Stimulated activated CD8-positive, alpha-beta memory T cell treated with anti-CD3 and anti-CD28 coated beads, Interleukin-15, amount 100 ng/mL, for 1 hour (primary cell): ENCODE measurements around the gene KDM3A.

Source experiments
- DNase-seq: peaks from one replicate; pipeline ENCODE4 v3.0.0-alpha.2; 2020; ENCODE audit warnings: low read depth

Gene KDM3A

DNA sequence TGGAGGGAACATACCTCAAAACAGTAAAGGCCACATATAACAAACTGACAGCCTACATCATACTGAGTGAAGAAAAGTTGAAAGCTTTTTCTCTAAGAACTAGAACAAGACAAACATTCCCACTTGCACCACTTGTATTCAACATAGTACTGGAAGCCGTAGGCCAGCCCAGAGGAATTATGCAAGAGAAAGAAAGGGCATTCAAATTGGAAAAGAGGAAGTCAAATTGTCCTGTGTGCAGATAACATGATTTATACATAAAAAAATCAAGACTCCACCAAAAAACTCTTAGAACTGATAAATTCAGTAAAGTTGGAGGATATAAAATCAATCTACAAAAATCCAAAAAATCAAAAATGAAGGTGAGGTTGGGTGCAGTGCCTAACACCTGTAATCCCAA, 8.0 kb upstream of the KDM3A start:
- no peak for DNase-seq

DNA sequence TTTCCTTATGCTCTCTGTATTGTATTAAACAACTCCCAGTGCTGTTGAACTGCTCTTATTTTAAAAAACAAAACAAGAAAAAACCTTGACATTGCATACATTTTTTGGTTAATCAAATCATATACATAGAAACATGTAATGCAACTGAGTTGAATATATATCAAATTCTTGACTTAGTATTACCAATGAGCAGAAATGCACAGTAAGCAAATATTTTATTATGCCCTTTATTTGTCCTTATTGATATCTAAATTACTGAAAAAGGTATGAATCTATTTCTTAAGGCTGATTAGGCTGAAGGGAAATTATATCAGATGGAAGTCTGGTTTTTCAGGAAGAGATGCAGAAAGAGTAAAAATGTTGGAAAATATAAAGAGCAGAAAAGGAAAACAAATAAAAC, 6.9 kb upstream of the KDM3A start:
- no peak for DNase-seq

DNA sequence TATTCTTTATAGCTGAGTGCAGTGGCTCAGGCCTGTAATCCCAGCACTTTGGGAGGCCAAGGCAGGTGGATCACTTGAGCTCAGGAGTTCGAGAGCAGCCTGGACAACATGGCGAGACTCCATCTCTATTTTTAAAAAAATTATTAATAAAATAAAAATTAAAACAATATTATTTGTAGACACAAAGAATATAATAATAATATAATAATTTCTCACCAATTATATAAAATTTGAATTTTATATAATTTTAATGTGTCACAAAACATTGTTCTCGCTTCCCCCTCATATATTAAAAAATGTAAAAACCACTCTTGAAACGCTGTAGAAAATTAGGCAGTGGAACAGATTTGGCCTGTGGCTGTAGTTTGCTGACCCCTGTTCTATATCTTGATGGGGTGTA, 5.6 kb upstream of the KDM3A start:
- DNase-seq, result no peak

DNA sequence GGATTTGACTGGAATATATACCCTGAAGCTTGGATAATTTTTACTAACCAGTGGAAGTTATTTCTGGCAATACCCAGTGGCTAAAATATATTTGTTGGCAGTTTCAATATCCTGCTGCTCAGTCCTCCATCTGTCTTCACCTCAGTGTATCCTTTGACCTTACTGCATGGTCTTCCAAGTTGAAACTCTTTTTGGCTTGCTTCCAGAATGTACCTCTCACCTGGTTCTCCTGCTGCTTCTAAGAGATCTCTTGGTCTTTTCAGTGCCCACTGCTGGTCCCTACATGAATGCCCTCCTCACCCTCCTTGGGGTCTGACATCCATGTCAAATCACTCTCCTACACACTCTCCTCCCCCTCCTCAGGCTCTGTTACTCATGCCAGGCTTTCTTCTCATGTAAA, 4.8 kb upstream of the KDM3A start:
- no peak for DNase-seq

DNA sequence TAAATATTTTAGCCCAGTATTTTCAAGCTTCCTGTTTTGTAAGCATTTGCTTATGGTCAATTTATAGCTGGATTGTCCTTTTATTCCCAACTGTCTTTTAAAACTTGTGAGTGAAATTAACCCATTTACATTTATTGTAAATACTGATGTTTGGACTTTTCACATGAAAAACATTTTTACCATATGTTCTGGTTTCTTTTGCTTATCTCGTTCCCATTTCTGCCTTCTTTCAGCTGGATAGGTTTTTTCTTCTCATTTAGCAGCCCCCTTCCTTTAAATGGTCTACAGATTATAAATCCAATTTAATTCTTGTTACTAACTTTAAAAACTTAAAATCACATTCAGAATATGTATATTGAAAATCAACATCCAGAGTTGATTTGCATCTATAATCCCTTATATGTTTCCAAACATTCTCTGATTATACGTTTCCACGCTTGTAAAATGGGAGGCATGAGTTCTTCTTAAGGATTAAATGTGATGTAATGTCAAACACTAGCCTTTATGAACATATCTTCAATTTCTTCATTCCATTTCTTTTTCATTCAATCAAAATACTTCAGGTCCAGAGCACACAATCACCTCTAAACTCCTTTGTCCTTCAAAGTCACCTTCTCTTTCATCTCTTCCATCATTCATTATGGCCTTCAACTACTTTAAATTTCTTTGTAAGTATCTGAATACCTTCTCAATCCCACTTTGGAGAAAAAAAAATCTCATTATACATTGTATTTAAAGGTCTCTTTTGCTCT, 1.1 kb upstream of the KDM3A start:
- no peak for DNase-seq

DNA sequence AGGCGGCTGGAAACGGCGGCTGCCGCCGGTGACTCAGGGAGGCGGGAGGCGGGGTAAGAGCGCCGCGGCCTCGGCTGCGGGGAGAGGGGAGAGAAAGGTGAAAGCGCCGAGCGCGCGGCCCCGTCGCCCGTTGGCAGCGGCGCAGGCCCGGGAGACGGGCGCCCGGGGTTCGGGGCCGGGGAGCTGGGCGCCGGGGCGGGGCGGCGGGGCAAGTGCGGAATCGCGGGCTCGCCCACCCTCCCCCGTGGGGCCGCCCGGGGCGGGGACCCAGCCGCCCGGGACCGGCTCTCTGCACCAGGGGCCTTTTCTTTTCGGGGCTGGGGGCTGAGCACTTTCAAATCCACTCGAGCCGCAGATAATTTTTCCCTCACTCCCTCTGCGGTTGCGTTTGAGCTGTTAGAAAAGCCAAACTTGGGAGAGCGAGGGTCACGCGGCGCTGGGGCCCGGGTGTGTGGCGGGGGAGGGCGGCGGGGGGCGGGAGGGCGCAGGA, 266 bp downstream of the KDM3A start:
- DNase-seq, result peak; percentile 10

DNA sequence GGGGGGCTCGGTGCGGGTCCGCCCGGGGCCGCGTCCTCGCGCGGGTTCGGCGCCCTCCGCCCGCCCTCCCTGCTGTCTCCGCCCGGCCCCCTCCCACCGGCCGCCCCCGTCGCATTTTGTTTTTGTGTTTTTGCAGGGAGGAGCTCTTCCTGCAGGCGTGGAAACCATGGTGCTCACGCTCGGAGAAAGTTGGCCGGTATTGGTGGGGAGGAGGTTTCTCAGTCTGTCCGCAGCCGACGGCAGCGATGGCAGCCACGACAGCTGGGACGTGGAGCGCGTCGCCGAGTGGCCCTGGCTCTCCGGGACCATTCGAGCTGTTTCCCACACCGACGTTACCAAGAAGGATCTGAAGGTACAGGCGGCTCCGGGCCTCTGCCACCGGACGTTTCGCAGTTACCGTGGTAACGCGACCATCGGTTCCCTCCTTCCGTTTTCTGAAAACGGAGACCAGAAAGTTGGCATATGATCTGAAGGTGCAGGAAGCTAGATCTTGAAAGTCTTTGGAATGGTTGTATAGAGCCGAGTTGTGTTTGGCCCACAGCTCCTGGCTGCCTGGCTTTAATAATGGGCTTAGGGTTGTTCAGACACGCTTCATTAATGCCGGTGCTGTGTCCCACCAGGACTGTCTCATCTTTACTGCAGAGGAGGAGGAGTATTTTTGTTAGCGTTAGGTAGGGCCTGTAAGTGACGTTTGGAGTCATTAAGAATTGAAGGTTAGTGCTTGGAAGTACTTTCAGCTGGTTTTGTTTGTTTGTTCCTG, 891 bp downstream of the KDM3A start:
- DNase-seq, result peak; percentile 34

DNA sequence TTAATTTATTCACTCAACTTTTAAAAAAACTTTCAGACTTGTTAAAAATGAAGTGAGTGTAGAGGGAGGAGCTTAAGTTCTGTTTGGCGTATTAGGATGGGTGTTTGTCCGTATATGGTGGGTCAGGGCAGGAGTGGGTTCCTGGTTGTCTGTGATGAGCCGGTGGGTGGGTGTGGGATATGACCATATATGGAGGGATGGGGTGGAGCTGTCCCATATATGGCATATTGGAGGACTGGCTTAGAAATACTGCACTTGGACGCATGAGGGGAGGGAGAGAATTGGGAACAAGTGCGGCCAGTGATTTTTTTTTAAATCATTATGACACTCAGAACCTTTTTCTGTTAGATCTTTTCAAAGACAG, 1.5 kb downstream of the KDM3A start:
- DNase-seq, result peak; percentile 40

DNA sequence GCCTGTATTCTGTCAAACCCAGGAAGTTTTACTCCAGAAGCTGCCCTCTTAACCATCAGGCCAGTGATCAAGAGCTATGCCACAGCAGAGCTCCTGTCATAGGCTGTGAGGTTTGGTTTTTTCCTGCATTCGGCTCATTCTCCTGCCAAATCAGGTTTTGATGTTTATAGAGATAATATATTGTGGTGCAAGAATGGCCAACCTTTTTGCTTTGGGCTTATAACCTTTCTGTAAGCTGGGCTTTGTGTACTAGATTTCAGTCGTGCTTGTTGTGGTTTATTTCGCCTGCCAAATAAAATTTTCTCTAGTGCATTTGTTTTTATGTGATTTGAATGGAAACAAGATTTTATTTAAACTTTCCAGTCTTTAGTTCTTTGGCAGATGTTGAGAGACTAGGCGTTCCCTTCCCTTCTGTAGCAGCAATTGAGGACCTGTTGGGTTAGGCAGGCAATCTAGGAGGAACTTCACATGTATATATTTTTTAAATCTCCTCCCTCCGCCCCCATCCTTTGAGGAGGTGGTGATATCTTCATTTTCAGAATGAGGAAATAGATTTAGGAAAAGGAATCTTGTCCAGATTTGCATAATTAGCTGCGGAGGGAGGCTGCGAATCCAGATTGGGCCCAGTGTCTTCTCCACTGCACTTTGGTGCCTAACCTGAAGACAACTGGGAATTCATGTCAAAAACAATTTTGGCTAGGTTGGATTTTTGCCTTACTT, 2.6 kb downstream of the KDM3A start:
- no peak for DNase-seq

DNA sequence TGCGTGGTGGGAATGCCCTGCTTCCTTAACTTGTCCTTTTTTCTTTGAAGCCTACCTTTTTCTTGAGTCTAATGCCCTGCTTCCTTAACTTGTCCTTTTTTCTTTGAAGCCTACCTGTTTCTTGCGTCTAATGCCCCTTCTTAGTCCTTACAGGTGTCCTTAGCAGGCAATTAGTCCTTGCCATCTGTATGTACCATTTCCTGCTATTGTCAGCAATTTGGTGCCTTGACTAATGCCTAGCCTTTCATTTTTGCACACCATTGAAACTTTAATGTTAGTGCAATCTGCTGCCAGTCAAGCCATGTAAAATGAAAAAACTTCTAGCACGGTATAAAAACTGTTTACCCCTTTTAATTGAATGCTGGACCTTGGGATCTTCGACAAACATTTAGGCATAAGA, 4.3 kb downstream of the KDM3A start:
- DNase-seq, result no peak

DNA sequence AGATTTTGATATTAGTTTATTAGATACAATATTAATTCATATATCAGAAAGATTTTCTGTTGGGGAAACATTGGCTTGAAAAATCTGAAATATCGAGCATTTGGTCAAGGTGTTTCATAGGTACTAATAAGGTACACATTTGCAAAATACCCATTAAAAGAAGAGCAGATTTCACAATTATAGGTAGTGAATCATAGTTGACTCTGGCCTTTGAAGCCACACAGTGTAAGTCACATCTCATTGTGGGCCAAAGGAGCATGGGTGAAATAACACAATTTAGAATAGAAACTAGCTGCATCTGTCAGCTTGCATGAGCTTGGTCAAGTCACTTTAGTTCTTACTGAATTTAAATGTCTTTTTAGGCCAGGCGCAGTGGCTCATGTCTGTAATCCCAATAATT, 4.9 kb downstream of the KDM3A start:
- DNase-seq, result no peak

DNA sequence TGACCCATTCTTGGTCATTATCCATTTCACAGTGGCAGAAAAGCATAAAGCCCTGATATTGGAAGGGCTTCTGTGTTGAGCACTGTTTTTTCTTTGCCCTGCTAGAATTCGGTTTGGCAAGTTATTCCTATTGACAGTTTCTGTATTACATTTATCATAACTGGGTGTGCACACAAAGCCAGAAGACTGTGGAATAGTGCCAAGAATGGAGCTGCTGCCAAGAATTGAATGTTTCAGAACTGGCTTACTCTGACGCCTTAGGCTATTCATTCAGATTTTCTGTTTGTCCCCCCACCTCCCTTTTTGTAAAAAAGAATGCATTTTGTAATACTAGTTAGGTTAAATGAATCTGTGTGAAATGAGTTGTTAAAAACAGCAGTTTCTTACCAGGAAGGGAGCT, 12.7 kb downstream of the KDM3A start:
- no peak for DNase-seq

DNA sequence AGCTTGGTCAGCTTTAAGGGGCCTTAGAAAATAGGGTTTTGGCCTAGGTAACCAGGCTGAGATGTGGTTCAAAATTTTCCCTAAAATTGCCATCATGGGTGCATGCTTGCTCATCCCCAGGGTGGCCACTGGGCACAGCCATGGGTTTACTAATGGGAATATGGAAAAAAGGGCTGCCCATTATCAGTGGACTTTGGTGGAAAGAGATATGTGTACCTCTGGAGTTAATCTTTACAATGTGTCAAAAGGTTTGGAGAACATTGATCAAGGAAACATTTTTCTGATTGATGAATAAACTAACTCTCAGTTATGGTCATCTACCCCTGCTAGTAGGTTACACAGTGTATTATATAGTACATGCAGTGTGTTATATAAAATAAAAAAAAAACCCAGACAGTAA, 13.1 kb downstream of the KDM3A start:
- no peak for DNase-seq

DNA sequence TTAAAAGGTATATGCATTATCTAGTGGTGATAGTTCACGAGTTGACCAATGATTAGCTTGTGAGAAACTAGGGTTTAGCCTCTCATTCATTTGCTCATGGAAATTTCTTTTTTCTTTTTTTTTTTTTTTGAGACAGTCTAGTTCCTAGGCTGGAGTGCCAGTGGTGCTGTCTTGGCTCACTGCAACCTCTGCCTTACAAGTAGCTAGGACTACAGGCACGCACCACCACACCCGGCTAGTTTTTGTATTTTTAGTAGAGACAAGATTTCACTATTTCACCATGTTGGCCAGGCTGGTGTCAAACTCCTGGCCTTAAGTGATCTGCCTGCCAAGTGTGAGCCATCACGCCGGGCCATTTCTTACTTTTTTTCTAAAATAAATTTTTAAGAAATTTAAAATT, 14.0 kb downstream of the KDM3A start:
- no peak for DNase-seq

DNA sequence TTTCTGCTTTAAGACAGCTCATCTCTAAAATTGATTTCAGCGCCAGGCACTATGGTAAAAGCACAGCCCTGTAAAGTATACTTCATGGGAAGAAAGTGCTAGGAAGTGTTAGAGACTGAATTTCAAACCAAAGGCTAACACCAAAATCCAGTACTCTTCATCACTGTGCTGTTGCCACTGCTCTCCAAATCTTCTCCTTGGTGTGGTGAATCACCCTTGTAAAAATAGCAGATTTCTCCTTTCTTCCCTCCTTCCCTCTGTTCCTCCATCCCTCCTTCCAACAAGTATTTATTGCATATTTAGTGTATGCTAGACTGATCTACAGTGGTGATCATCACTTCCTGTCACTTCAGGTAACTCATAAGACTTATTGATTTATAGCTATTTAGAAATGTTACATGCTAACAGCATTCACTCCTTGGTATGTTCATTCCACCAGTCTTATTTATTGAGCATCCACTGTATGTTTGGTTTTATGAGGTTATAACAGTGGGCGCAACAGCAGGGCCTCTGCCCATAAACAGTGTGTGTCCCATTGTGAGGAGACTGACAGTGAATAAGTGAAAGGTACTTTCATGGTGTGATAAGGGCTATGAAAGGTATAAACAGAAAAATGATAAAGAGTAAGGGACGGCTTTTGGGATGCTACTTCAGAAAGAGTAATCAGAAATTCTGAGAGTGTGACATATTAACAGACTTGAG, 20.0 kb downstream of the KDM3A start:
- DNase-seq, result no peak

DNA sequence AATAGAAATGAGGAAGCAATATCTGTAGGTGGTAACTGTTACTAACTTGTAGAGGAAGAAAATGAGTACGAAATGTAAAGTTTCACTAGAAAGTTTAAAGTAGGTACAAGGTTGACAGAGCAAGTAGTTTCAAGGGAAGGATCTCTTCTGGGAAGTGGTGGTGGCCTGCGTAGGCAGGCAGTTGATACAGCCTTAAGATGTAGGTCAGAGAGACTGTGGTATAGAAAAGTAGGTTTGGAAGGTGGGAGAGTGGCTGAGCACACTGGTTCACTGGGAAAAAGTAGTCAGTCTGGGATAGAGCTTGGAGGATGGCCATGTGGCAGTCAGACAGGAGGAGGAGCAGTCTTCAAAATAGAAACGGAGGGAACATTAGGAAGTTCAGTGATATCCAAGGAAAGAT, 23.5 kb downstream of the KDM3A start:
- no peak for DNase-seq

DNA sequence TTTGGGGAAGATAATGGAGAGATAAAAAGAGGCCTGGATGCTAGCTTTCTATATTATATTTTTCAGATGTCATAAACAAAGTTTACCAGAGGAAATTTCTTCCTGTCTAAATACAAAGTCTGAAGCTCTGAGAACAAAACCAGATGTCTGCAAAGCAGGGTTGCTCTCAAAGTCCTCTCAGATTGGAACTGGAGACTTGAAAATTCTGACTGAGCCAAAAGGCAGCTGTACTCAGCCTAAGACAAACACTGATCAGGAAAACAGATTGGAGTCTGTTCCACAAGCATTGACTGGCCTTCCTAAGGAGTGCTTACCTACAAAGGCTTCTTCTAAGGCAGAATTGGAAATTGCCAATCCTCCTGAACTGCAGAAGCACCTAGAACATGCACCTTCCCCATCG, 25.1 kb downstream of the KDM3A start:
- no peak for DNase-seq

DNA sequence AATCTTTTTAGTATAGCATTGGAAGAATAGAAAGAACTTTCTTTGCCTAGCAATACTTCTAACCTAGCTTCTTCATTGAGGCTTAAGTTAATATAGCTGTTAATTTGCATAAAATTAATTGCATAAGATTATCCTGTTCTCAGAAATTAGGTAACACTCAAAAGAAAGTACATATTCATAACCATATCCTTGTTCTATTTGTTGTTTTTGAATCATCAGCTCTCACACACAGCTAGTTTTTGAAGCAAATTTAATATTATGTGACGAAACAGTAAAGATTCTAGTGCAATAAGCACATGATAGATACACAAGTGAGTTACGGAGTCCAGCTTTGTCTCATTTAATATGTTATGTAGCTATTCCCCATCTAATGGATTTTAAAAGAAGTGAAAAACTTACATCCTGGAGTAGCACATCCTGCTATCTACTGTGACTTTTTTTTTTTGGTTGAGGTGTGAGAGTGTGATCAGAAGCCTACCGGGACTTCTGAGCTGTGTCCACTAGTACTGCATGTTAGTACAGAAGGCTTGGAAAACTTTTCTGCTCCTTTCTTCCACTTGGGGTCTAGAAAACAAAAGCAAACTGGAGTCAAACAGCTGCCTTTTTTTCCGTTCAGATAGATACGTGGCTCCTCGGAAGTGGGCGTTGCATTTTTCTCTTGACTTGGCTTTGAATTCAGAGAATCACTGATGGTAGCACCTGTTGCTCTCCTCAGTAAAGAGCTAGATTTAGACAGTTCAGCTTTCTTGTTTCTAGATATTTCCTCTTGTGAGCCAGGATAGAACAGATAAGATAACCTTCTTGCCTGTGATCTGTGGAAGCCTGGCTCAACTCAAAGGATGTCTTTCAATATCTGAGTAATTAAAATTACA, 27.2 kb downstream of the KDM3A start:
- no peak for DNase-seq

DNA sequence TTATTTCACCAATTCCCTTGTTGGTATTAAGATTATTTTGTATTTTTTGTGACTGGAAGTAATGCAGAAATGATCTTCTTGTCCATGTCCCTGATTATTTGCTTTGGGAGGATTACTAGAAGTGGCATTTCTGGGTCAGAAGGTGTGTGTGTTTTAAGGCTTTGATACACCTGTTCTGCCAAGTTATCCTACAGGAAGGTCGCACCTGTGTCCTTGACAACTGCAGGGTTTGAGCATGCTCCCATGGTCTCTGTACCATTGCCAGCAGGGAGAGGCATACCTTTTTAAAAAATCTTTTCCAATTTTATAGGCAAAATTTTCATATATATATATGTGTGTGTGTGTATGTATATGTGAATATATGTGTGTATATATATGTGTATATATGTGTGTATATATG, 29.7 kb downstream of the KDM3A start:
- DNase-seq, result no peak

DNA sequence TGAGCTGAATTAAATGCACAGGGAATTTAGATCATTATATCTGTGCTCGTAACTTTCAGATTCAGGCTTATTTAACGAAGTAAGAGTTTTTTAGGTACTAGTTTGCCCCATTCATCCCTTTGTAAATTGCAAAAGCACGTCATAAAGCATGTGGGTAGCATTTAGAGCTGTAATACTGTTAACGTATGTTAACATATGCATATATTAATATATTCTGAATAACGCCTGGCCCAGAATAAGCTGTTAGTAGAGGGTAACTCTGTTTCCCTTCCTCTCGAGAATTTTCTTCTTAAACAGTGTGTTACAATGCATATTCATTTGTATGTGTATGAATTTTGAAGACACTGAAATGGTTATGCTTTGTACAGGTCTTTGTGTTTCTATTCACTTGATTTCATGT, 30.5 kb downstream of the KDM3A start:
- no peak for DNase-seq

DNA sequence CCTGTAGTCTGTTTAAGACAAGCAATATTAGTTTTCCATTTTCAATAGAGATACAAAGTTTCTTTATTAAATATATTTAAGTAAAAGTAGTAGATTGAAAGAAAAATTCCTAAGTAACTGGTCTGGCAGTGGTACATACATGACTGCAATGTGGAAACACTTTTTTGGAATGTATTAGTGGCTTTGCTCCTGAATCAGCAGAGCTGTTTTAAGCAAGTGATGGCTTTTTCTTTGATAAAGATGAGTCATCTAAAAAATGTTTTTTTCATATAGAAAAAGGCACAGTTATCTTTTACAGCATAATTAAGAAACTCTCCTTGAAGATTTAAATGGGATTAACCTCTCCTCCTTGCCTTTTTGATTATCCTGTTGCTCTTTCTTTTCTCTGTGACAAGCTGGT, 34.9 kb downstream of the KDM3A start:
- no peak for DNase-seq

DNA sequence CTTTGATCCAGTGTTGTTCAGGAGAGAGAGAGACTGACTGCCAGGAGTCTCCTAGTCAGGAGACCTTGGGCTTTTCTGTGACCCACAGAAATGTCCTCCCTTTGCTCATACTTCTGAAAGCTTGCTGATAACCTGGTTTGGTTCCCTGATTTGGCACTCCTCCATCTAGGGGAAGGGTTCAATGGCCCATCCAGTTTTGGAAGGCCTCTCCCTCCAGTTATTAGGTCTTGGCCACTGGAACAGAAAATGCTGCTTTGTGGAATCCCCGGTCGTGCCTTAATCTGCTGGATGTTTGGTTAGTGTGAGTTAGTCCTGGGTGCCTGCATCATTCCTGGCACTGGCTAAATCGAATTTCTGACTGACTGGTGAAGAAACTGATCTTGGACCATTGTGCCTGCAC, 35.7 kb downstream of the KDM3A start:
- no peak for DNase-seq
